OCI-LY7 (cell line): ENCODE data around the gene NFRKB.

ENCODE experiments used
- CTCF ChIP-seq: fragments of 200-600 bp; sonication (generic); conservative IDR thresholded peaks from 2 replicates; pipeline ENCODE4 v1.5.1; 2014; ENCODE audit warnings: mild to moderate bottlenecking, antibody characterized with exemption, low read length, moderate library complexity, mixed read lengths
- EZH2phosphoT487 ChIP-seq: fragments of 200-600 bp; sonication (generic); IDR thresholded peaks from 2 replicates; pipeline ENCODE4 v1.6.1; 2018; ENCODE audit warnings: low read depth, borderline replicate concordance, mild to moderate bottlenecking, mixed run types, antibody characterized with exemption, low read length, moderate library complexity, mixed read lengths

GRCh38 chr11:129894278-129895125, 876 bp downstream of the NFRKB start:
- TF ChIP-seq CTCF (no peak), EZH2phosphoT487 (no peak)
